DMS53 treated with DMSO at 0.1 percent for 48 hours (cell line): Measurements from ENCODE around the gene RAB11FIP4.
A peak's percentile ranks its signal among the peaks of the same experiment; 100 is the strongest.

ENCODE experiments used
- DNase-seq: peaks from one replicate; lab custom pipeline; 2025; ENCODE audit not compliant: unreplicated experiment; lab: John Stamatoyannopoulos, UW

Gene RAB11FIP4

DNA sequence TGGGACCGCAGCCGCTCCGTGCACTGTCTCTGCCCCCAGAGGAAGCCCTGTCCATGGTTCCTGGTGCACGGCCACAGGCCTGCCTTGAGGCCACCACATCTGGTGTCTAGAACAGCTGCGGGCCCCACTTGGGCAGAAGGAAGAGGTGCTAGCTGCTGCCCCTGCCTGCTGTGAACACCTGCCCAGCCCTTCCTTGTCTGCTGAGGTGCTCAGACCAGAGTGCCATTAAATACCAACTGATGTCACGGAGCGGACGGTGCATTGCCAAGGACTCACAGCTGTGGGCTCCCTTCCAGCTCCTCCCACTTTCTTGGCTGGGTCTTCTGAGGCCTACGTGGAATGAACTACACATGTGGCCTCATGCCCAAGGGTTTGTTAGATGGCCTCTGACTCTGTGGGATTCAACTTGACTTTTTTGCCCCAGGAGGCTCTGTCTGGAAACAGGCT is 146.1 kb downstream of the RAB11FIP4 start:
- peak; percentile 32 for DNase-seq

DNA sequence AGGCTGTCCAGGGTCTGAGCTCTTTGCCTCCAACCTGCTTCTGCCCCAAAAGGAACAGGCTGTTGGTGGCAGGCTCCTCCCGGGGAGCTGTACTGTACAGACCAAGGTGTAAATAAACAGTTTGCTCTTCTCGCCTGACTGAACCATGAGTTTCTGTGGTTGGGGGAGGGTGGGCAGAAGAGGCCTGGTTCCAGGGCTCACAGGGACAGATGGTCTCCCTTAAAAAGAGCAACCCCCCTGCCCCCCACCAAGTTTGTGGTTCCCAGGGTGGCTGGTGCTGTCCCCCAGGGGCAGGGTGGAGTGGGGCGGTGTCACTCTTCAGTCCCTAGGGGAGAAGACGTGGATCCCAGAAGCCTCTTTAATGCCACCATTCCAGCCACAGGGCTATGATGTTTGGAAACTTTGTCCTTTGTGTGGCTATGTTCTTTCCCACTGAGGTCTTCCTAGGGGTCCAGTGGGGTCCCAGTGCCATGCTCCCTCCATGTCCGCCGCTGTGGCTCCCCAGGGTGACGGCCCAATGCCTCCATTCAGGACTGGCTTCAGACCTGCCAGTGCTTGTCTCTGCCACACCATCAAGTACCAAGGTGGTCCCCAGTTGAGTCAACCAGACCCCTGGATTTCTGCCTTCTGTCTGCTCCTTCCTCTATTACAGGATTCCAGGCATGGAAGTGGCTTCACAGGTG is 146.7 kb downstream of the RAB11FIP4 start:
- peak; percentile 66 for DNase-seq

DNA sequence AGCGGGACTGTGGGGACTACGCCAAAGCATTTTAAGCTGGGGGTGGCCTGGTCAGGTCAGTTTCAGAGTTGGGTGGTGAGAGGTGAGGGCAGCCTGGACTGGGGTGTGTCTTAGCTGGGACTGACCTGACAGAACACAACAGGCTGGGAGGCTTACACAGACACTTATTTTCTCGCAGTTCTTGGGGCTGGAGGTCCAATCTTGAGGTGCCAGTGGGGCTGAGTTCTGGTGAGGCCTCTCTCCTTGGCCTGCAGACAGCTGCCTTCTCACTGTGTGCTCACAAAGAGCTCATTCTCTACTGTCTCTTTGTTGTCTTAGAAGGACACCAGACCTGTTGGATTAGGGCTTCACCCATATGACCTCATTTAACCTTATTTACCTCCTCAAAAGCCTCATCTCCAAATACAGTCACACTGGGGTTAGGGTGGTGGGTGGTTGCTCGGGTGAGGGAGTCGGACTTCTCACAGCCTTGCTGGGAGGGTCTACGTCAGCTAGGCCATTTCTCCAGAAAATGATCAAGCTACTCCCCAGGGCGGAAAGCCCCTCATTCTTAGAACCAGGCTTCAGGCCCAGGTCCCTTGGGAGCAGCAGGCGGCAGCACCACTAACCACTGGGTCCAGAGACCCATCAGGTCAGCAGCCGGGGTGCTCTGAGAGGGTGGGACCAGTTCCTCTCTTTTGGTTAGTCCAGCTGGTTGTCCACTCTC is 149.3 kb downstream of the RAB11FIP4 start:
- DNase-seq = no peak

DNA sequence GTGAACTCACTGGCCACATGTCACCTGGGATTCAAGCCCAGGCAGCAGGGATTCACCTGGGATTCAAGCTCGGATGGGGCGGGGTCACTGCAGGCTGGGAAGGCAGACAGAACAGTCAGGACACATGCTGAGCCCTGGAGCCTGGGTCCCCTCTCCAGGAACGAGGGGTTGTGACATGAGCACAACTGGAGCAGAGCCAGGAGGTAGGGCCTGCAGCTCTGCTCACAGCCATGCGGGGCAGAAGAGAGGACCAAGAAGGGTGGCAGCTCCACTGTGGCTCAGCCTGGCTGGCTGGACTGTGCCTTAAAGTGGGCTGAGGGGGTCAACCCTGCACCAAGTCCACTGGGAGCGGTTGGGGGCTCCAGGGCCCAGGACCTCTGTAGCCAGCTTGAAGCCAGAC is 150.1 kb downstream of the RAB11FIP4 start:
- DNase-seq = no peak

DNA sequence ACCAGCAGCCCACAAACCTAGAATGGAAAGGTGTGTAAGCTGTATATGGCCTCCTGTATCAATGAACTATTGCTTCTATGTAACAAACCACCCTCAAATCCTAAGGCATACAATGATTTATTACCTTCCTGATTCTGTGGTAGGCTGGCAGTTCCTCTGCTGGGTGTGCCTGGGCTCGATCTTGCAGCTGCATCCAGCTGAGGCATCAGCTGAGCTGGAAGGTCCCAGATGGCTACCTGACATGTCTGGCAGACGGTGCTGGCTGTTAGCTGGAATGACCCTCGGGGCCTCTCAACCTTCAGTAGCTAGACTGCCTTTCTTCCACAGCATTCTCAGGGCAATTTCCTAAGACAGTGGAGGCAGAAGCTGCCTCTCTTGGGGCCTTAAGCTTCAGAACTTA is 152.7 kb downstream of the RAB11FIP4 start:
- no peak for DNase-seq

DNA sequence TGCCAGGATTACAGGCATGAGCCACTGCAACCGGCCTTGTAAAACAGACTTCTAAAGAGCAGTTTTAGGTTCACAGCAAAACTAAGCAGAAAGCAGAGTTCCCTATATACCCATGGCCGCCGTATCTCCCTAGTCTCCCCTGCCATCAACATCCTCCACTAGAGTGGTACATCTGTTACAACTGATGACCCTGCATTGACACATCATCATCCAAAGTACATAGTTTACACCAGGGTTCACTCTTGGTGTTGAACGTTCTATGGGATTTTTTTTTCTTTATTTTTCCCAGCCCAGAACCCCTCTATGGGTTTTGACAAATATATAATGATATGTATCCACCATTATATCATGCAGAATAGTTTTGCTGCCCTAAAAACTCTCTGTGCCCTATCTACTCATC is 155.2 kb downstream of the RAB11FIP4 start:
- no peak for DNase-seq

DNA sequence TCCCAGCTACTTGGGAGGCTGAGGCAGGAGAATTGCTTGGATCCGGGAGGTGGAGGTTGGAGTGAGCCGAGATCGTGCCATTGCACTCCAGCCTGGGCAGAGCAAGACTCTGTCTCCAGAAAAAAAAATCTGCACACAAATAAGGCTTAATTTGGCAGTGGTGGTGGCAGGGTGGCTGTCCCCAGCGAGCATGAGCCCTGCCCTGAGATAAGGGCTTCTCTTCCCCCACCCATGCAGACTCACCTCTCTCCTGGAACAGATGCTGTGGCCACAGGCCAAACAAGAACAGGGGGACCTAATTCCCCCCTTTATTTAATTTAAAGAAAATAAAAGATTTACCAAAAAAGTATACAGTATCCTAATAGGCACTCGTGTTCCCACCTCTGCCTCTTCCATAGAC is 157.2 kb downstream of the RAB11FIP4 start:
- no peak for DNase-seq

DNA sequence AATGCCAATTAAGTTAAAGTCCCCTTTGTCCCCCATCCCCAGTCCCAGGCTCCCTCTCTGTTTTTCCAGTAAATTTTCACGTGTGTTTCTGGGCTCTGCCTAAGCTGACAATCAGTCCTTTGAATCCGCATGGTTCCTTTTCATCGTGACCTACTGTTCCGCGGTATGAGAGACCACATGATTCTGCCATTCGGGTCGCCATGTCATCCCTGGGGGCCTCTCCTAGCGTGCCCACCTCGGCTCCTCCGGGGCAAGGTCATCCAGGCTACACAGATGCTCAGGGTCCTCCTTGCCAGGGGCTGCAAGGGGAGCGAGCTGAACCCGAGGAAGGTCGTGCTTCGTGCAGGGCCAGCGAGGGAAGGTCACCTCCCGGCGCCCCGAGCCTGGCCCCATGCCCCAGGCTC is 157.6 kb downstream of the RAB11FIP4 start:
- no peak for DNase-seq

DNA sequence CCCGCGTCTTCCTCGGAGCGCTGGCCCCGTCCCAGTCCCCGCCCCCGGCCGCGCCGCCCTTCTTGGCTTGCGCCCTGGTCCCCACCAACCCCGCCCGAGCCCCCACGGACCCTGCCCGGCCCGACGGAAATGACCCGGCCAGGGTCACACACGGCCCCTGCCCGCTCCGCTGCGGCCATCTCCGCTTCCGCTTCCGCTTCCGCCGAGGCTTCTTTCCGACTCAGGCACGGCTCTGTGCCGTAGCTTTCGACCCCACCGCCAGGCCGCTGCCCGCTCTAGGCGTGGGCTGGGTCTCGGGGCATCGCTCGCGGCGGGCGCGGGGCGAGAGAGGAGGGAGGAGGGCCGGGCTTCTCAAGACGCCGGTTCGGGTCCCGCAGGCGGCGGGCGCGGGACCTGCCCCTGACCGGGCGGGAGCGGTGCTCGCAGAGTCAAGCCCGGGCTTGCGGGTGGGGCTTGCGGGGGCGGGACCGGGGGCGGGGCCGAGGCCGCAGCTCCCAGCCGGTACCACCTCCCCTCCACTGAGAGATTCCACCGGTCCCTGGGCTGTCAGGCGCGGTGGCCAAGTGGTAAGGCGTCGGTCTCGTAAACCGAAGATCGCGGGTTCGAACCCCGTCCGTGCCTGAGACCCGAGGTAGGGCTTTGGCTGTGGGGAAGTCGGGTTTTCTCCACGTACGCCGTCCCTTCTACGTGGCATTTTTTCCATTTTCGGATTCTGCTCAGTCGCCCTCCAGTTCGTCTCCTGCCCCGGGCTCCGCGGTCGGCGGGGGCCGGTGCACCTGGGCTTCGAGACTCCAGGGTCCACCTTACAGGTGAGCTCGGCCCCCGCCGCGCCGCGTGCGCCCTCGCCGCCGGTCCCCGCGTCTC is 158.3 kb downstream of the RAB11FIP4 start:
- peak; percentile 56 for DNase-seq

DNA sequence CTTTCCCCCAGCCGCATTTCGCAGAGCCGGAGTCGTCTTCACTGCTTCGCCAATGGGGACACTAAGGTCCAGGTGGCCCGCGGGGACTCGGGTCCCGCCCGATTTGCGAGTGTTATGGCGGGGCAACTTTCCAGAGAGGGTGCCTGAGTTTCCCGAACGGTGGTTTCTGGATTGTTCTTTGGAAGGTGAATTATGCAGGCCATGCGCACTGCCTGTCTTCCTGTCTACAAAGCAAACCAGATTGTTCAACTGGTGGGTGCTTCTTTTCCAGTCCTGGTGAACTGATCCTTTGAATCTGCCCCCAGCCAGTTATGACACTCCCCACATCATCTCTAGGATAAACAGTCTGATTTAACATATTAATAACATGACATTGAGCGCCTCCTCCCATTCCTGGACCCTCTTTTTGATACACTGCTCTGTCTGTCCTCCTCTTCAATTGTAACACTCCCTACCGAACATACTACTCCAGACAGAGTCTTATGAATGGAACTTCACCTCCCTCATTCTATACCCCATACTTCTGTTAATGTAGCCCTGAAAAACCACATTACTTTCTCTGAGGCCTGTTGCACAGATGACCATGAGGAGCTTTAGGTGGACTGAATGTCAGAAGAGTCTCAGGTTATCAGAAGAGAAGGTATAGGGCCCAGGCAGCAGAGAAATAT is 159.0 kb downstream of the RAB11FIP4 start:
- peak; percentile 37 for DNase-seq

DNA sequence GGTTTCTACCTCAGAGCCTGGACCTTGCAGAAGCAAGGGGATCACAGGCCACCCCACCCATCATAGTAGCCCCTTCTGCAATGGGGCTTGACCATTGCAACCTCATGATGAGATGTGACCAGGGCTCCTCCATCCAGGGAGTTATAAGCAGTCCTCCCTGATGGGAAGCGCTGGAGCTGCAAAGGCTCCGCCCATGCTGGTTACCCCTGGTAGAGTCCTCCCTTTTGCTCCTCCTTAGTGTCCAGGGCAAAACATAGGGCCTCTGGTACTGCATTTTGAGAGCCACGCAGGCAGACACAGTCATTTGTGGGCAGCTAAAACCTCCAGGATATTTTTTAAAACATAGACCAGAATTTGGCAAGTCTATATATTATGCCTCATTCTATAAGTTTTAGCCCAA is 161.1 kb downstream of the RAB11FIP4 start:
- no peak for DNase-seq

DNA sequence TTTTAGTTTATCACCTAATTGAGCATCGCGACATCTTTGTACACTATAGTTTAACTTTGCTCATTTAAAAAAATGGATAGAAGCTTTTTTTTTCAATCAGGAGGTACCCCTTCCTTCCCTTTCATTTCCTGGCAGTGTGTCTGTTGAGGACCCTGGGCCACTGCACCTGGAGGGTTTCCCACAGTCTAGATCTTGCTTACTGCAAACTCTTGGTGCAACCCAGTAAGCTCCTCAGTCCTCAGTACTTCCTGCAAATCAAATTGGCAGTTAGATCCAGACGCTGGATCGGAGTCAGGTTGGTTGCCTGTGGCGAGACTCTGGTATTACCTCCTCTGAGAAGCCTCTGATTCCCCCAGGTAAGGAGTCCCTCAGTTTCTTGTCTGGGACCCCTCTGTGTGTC is 162.0 kb downstream of the RAB11FIP4 start:
- no peak for DNase-seq

DNA sequence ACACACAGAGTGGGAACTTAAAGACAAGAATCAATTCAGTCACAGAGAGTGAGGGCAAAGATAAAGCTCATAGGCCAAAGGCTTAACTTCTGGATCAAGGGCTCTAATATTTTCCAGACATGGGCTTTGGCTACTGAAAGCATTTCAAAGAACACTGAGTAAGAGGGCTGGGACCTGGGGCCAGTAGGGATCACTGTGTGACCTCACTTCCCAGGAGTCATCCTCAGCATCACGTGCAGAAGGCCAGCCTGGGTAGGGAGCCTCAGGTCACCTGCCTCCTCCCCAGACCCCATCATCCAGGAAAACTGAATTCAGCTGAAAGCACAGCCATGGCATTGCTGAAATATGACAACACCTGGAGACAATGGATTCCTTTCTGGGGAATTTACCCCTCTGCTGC is 163.5 kb downstream of the RAB11FIP4 start:
- no peak for DNase-seq

DNA sequence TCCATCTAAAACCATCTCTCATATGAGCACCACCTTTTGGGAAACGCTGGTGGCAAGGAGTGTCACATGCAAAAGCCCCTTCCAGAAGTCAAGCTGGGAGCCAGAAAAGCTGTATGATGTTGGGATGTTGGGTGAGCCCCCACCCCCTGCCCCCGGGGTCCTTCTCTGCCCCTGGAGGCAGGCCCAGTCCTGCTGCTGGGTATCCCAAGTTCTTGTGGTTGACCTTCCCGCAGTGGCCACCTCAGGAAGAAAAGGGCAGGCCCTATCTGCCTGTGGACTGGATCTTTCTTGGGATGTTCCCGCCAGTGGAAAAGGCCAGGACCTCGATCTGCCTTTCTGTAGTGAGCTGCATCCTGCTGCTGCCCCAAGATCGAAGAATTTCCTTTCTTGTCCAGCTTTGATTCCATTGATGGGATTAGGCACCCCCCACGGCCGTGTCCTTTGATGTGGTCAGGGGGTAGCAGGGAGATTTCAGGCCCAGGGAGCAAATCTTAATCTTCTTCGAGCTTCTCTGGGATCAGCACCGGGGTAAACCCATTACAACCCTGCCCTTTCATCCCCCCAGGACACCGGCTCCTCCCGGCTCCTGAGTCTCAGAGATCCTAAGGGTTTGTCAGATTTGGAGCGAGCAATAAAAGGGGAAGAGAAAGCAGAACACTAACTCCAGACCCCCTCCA is 165.6 kb downstream of the RAB11FIP4 start:
- DNase-seq = no peak

DNA sequence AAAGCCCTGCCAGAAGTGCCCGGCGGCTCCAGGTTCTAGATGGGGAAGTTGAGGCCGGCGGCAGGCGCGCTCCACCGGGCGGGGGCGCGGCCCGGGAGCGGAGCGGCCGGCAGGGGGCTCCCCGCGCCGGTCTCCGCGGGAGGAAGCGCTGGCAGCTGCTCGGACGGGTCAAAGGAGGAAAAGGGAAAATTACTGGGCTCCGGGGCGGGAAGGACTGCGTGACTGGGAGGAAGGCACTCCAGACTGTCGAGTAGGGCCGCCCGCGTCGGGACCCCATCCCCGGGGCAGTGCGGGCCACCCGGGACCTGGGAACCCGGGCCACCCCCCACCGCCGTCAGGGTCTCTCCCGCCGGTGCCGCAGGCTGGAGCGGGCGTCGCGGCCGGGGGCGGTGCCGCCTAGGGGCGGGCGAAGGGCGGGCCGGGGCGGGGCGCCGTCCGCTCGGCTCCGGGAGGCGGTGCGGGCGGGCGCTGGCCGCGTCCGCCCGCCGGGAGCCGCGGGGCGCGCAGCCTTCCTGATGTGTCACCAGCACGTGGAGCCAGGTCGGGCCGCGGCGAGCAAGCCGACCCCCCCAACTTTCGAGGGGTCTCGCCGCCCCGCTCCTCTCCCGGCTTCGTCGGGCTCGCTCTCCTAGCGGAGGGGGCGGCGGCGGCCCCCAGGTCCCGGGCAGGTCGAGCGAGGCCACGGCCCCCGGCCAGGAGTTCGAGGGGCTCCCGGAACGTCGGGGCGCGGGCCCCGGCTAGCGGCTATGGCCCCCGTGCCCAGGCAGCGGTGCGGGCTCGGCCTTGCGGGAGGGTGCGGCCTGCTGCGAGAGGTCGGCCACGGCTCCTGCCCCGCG is 167.5 kb downstream of the RAB11FIP4 start:
- peak; percentile 36 for DNase-seq

DNA sequence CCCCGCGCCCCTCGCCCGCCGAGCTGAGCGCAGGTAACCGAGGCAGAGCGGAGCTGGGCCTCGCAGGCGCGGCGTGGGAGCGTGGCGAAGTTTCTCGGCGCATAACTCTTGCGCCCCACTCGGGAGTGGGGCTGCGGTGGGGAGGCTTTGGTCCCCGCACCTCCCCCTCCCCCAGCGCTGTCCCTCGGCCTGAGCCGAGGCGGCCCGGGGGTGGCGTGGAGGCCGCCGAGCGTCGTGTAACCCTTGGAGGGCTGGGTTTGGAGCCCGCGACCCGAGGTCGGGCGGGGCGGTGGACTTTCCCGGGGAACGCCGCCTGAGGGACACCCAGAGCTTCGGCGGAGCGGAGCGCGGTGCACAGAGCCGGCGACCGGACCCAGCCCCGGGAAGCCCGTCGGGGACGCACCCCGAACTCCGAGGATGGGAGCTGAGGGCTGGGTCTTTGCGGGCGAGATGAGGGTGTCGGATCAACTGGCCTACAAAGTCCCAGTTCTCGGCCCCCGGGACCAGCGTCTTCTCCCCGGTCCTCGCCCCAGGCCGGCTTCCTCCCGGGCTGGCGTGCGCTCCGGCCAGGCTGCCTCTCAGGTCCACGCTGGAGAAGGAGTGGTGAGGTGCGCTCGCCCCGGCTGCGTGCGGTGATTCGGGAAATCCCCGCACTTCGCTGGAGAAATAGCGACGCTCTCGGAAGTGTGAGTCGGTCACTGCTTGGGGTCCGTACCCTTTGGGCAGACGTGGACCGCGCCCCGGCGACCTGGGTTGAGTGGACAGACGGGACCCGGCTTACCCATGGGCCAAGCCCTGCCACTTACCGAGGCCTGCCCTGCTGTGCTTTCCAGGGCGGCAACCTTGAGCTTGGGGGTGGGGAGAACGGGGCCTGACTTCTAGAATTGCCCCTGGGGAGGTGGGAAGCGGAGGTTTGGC is 168.4 kb downstream of the RAB11FIP4 start:
- DNase-seq = no peak

DNA sequence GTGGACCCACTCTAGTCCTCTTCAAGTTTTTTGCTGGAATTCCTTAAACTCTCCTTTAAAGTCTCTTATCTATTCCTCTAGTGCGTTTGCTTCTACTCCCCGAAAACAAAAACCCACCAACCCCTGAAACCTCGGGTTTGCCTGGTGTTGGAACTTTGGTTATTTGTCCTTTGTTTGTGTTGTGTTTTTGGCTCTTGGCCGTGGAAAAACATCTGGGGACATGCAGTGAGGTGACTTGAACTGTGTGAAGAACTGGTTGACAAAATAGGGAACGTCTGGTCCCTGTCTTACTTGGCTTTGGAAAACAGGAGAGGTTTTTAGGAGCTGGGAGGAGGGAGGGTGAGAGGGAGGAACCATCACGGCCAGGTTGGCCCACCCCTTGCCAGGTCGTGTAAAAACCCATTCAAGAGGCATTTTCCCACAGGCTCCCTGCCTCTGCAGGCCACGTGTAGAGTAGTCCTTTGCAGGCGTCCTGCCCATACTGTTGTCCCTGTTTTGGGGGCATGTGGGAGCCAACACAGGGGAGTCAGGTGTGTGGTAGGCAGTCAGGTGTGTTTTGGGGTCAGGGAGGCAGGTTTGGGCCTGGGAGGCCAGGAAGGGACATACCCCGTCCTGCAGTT is 169.3 kb downstream of the RAB11FIP4 start:
- no peak for DNase-seq
